ENCODE measurements around the gene UGT2B7.

Gene UGT2B7

DNA sequence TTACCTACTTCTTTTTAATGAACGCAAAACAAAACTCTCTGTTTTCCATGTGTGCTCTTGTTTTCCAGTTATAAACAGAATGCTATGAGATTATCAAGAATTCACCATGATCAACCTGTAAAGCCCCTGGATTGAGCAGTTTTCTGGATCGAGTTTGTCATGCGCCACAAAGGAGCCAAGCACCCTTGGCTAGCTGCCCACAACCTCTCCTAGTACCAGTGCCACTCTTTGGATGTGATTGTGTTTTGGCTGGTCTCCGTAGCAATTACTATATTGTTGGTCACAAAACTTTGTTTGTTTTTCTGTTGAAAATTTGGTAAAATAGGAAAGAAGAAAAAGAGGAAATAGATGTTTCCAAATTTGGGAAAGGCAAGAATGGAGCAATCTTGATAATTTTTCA, 51.1 kb downstream of the UGT2B7 start:
- DNase-seq: no peak
- intact Hi-C loops (cut with DNase I): no loop called here

DNA sequence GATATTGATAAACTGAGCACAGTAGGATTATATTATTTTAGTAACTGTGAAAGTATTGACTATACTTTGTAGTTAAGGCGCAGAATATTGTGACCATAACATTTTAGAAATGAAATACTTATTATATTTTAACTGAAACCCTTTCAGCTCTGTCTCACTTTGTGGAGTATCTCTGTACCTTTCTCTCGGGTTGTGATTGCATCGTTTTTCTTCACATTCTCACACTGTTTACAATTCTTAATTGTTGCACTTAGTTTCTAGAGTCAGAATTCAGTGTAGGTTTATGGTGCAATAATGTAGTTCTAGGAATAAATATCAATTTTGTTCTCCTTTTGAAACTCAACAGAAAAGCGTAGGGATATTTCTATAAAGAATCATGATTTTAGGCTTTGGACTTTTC, 57.7 kb downstream of the UGT2B7 start:
- intact Hi-C loops (cut with DNase I): no loop called here
- DNase-seq: no peak

DNA sequence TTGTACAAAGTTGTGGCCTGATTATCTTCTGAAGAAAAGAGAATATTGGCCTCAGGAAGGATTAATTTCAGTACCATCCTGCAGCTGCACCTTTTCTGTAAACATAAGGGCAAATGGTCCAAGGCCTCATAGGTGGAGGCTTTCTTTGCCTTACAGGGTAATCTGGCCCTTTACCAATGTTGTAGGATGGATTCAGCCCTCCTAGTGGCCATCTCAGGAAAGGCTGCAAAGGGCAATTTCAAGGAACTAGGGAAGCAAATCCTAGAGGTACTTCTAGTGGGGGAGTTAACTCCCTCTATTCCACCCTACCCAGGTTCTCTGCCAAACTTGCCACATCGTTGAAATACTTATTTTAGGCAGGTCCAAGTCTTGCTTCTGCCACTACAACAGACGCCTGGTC, 60.6 kb downstream of the UGT2B7 start:
- DNase-seq: no peak
- intact Hi-C loops (cut with DNase I): no loop called here

Data from posterior cingulate gyrus (tissue), 11 donors.